Heart right ventricle (tissue), 16 donors: Measurements from ENCODE around the gene MTFMT. TPM values are rescaled to one million over a fixed set of nuclear protein-coding genes. Genes with fewer than 3 reads are reported as not detected.

Experiments used
- ATAC-seq, 8 donors: fragments of 200-7000 bp; cut with Tn5 transposase; one replicate each; pipeline ENCODE4 v1.9.1; 2020; ENCODE audit warnings: mild to moderate bottlenecking in 8 of 8, moderate library complexity in 8 of 8, moderate number of reproducible peaks in 1 of 8
- DNase-seq, 2 donors: peaks; one replicate each; pipeline ENCODE4 v3.0.0-alpha.2; 2020
- H3K27ac ChIP-seq, 10 donors: fragments of 200-600 bp; sonication (generic) in 2 of 10; one replicate each; pipeline versions ENCODE4 v1.5.0 to v1.8.0; 2020 to 2022; ENCODE audit warnings: mild to moderate bottlenecking in 3 of 10
- H3K27me3 ChIP-seq, 7 donors: fragments of 200-600 bp; one replicate each; pipeline ENCODE4 v1.8.0; 2021 to 2022; ENCODE audit warnings: mild to moderate bottlenecking in 2 of 7
- H3K36me3 ChIP-seq, 9 donors: fragments of 200-600 bp; sonication (generic) in 1 of 9; one replicate each; pipeline versions ENCODE4 v1.5.0 to v1.8.0; 2020 to 2022; ENCODE audit warnings: mild to moderate bottlenecking in 2 of 9
- H3K4me1 ChIP-seq, 9 donors: fragments of 200-600 bp; sonication (generic) in 1 of 9; one replicate each; pipeline versions ENCODE4 v1.5.0 to v1.8.0; 2020 to 2022; ENCODE audit warnings: mild to moderate bottlenecking in 4 of 9
- H3K4me3 ChIP-seq, 10 donors: fragments of 200-600 bp; sonication (generic) in 2 of 10; one replicate each; pipeline versions ENCODE4 v1.5.0 to v1.8.0; 2020 to 2022; ENCODE audit warnings: mild to moderate bottlenecking in 7 of 10, moderate library complexity in 2 of 10
- H3K9me3 ChIP-seq, 11 donors: fragments of 200-600 bp in 10 of 11; sonication (generic) in 2 of 11; one replicate each; pipeline versions ENCODE4 v1.5.0 to v1.8.0; 2013 to 2022; ENCODE audit warnings: mild to moderate bottlenecking in 2 of 11, control low read depth in 1 of 11, moderate library complexity in 1 of 11
- CTCF ChIP-seq, 9 donors: fragments of 200-600 bp; sonication (generic) in 2 of 9; IDR thresholded peaks; one replicate each; pipeline versions ENCODE4 v1.5.0 to v1.8.0; 2021 to 2022; ENCODE audit warnings: antibody characterized with exemption in 9 of 9, mild to moderate bottlenecking in 5 of 9, moderate library complexity in 1 of 9
- WGBS, 2 donors: extraction: QIAGEN DNeasy Blood & Tissue Kit; methylation state at CpG; one replicate each; pipeline ENCODE4 v1.1.7; 2013; ENCODE audit warnings: inconsistent platforms in 1 of 2; 5-methylcytosine and 5-hydroxymethylcytosine counted together
- intact Hi-C, 10 donors: fragments of 100-400 bp; cut with DNase I; formaldehyde crosslinking; loops; one replicate each; pipeline versions ENCODE4 v1.11.1 to v1.14.2; 2022
- polyA plus RNA-seq, 2 donors: library from polyadenylated mRNA; stranded (reverse); fragments of 200-250 nt; gene quantifications; one replicate each; pipeline ENCODE4 v1.2.3, GENCODE V29; 2013
- total RNA-seq, 10 donors: library from RNA; stranded (reverse); fragmentation: NEBNext Ultra II Directional in 3 of 10; extraction: Animal tissue kit (Norgen Biotek cat#: 25700) in 3 of 10; gene quantifications; one replicate each; pipeline versions ENCODE4 v1.2.1 to v1.2.4, GENCODE V29; 2021 to 2023
- donor health status: Arrhythmogenic right ventricular cardiomyopathy.
- donor health status: ischemic (EF 13 %, LVEDD 7.1; RV severe dilation, severe dysfunction).
- donor health status: healthy with polysubstance abuse.
- donor health status: DM: no; HTN: yes; CAD: no.
- donor health status: DM: no; HTN: no; CAD: no.
- donor health status: ischemic (EF 25% LVEDD 6.9; RV normal size, moderate dysfunction).
- donor health status: ischemic (EF 25% LVEDD 5.7; RV mildly dilated, moderate dysfunction).
- donor health status: healthy.
- donor health status: DM: yes; HTN: yes; CAD: no.
- donor health status: Ischemic cardiomyopathy.
- donor health status: ischemic (EF 35%, LVEDD 5.7; RV mildly dilated, moderate dysfunction).
- donor health status: nonischemic (EF 11% LVEDD 7.7; RV severe dilation, severe dysfunction).
- donor health status: DM: yes; HTN: yes; CAD: no.
- donor health status: PGD.
- donor health status: ischemic (EF 29% LVEDD 5.4; RV normal size, mild dysfunction).
- donor health status: nonischemic (EF 23%, LVEDD 6.1; RV moderate dilation, normal function).

The MTFMT gene
- total and polyA plus RNA-seq, 12 donors: 5.5 to 21.9 (median 18.2) TPM

GRCh38 chr15:65071381-65071811 is 42.0 kb upstream of the MTFMT start:
- TF ChIP-seq CTCF (IDR thresholded peaks at IDR 0.05): no peak
- Histone ChIP-seq H3K4me3 (no peak overlapping the region), H3K27me3 (peaks cover 0 to 25% (median 4%) of the 10 kb centered on the region in 7 donors), H3K4me1 (peaks cover 29 to 66% (median 54%) of the 10 kb centered on the region in 9 donors), H3K27ac (peak overlapping the region; percentile 14 to 92 (median 83)), H3K9me3 (no peaks in the 10 kb centered on the region), H3K36me3 (no peaks in the 10 kb centered on the region)
- DNase-seq (peak; percentile 73 to 81), ATAC-seq (peak; percentile 31 to 80 (median 64))
- intact Hi-C loops: no loop called here
- 12 to 16% methylated on average over 5 of the region's 5 CpGs for WGBS, 2 donors

DNA sequence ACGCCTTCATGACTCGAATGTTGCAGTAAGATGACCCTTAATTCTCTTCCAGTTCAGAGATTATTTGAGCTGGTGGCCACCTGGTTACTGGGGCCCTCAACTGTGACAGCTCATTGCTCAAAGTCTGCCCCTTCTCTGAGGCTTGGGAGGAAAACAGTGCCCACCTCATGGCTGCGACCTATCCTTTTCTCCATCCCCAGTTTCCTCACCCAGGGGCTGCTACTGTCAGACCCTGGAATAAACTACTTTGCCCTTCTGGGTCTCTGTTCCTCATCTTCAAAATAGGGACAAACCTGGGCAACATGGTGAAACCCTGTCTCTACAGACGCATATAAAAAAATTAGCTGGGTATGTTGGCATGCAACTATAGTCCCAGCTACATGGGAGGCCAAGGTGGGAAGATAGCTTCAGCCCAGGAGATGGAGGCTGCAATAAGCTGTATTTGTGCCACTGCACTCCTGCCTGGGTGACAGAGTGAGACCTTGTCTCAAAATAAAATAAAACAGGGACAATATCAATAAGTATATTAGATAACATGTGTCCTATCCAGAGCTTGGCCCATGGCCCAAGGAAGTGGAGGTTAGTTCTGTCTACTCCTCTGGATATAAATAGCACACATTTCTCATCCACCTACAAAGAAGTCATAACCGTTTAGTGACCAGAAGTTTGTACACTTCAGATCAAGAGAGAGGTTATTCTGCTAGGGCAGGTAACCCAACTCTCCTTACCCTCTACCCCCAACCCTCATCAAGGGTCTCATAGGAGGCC is 40.5 kb upstream of the MTFMT start:
- Histone ChIP-seq H3K27ac (peak overlapping the region; percentile 19 to 92 (median 83)), H3K4me3 (no peak overlapping the region), H3K27me3 (peaks cover 0 to 39% (median 6%) of the 10 kb centered on the region in 7 donors), H3K4me1 (peaks cover 29 to 68% (median 51%) of the 10 kb centered on the region in 9 donors), H3K36me3 (peaks cover 0 to 2% (median 0%) of the 10 kb centered on the region in 9 donors), H3K9me3 (no peaks in the 10 kb centered on the region)
- TF ChIP-seq CTCF (IDR thresholded peaks at IDR 0.05): no peak
- 62 to 68% methylated on average over 5 of the region's 5 CpGs for WGBS, 2 donors
- ATAC-seq: peak in 3 of 8 donors; percentile 2 to 26 (median 9)
- peak in 1 of 2 donors; percentile 36 for DNase-seq
- intact Hi-C loops: no loop called here

DNA sequence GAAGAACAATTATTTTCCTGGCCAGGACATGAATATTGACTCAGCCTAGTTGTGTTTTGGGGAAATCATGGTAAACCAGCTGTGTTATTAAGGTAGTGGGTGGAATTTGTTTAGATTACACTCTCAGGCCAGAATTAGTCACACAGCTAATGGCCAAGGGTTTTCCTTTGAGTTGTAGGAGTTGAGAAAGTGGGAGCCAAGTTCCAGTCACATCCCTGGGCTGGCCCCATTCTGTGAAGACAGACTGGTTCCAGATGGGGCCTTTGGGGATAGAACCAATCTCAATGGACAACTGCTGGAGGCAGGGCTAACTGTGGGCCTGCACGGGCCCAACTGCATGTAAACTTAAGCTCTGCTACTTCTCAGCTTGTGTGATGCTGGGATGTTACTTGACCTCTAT is 39.7 kb upstream of the MTFMT start:
- intact Hi-C loops: no loop called here

GRCh38 chr15:65068403-65068788 is 39.0 kb upstream of the MTFMT start:
- 79 to 84% methylated on average over 3 of the region's 3 CpGs for WGBS, 2 donors
- Histone ChIP-seq H3K4me3 (peak overlapping the region in 7 of 10 donors; percentile 48 to 66 (median 60)), H3K36me3 (peaks cover 0 to 4% (median 0%) of the 10 kb centered on the region in 9 donors), H3K27ac (peak overlapping the region; percentile 41 to 92 (median 89)), H3K4me1 (peaks cover 29 to 80% (median 52%) of the 10 kb centered on the region in 9 donors), H3K27me3 (peaks cover 0 to 42% (median 6%) of the 10 kb centered on the region in 7 donors), H3K9me3 (no peaks in the 10 kb centered on the region)
- ATAC-seq (no peak), DNase-seq (no peak)
- intact Hi-C loops: no loop called here
- no peak for TF ChIP-seq CTCF (IDR thresholded peaks at IDR 0.05)

More for the DNA sequence above, 39.7 kb upstream of the MTFMT start:
- Histone ChIP-seq H3K36me3 (peaks cover 0 to 4% (median 0%) of the 10 kb centered on the region in 9 donors), H3K27ac (peak overlapping the region; percentile 19 to 92 (median 89)), H3K4me1 (peaks cover 29 to 74% (median 51%) of the 10 kb centered on the region in 9 donors), H3K27me3 (peaks cover 0 to 42% (median 6%) of the 10 kb centered on the region in 7 donors), H3K4me3 (no peak overlapping the region), H3K9me3 (no peaks in the 10 kb centered on the region)
- no peak for TF ChIP-seq CTCF (IDR thresholded peaks at IDR 0.05)
- DNase-seq (peak in 1 of 2 donors; percentile 72), ATAC-seq (peak; percentile 22 to 69 (median 36))
- WGBS, 2 donors: 40 to 48% methylated on average over 1 of the region's 1 CpG
